NT2/D1 (cell line): Measurements from ENCODE around the gene PMIS2.

Source experiments
- SUZ12 ChIP-seq: IDR thresholded peaks from 2 replicates; pipeline ENCODE4 v1.6.1; 2011; ENCODE audit not compliant: insufficient read length, insufficient read depth; ENCODE audit errors: extremely low read depth
- YY1 ChIP-seq: IDR thresholded peaks from 2 replicates; pipeline ENCODE4 v1.6.1; 2011; ENCODE audit not compliant: insufficient read length, insufficient read depth
- ZNF274 ChIP-seq: IDR thresholded peaks from 2 replicates; pipeline ENCODE4 v1.6.1; 2011; ENCODE audit warnings: mild to moderate bottlenecking, low read depth, low read length

DNA sequence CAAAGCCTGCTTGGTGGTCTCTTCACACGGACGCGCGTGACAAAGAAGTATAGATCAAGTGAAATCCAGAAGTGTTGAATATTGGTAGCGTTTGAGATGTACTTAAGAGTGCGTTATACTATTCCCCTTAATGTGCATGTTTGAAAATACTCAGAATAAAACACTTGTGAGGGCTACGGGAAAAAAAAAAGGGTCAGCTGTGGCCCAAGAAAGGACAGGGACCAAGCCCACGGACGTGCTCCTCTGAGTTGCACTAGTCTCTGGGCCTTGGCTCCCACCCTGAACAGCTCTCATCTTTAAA, 42.2 kb downstream of the PMIS2 start:
- TF ChIP-seq ZNF274 (no peak), SUZ12 (no peak), YY1 (no peak)
